ENCODE measurements around the gene EPS15. TPM values are rescaled to one million over a fixed set of nuclear protein-coding genes. Genes with fewer than 3 reads are reported as not detected.
"Not testable (repeated sequence)": the region's sequence is repeated elsewhere in the genome, so short reads cannot be mapped to it uniquely, and the experiment has no call there.

The EPS15 gene
- total RNA-seq, 1 experiment from 2014 or later: 54.4 TPM

DNA sequence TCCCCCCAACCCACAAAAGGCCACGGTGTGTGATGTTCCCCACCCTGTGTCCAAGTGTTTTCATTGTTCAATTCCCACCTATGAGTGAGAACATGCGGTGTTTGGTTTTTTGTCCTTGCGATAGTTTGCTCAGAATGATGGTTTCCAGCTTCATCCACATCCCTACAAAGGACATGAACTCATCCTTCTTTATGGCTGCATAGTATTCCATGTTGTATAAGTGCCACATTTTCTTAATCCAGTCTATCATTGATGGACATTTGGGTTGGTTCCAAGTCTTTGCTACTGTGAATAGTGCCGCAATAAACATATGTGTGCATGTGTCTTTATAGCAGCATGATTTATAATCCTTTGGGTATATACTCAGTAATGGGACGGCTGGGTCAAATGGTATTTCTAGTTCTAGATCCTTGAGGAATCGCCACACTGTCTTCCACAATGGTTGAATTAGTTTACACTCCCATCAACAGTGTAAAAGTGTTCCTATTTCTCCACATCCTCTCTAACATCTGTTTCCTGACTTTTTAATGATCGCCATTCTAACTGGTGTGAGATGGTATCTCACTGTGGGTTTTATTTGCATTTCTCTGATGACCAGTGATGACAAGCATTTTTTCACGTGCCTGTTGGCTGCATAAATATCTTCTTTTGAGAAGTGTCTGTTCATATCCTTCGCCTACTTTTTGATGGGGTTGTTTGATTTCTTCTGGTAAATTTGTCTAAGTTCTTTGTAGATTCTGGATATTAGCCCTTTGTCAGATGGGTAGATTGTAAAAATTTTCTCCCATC lies 44.0 kb downstream of the EPS15 start:
- H3K4me3 ChIP-seq (ENCODE audit: low read depth in 2 of 2, low read length in 2 of 2); DNase-seq (ENCODE audit: low read depth, low spot score); POLR2A ChIA-PET; ATAC-seq; H3K36me3 ChIP-seq (ENCODE audit: control insufficient read depth, insufficient read depth, low read length); BruUV-seq (replicated peaks); H3K27ac ChIP-seq (ENCODE audit: low read length); H3K27me3 ChIP-seq (ENCODE audit: control insufficient read depth, insufficient read depth, low read length); intact Hi-C loops (cut with micrococcal nuclease; ENCODE audit: unreplicated experiment); CTCF ChIA-PET; H3K4me1 ChIP-seq (ENCODE audit: control insufficient read depth, insufficient read depth, low read length); in situ Hi-C loops (cut with HindIII; ENCODE audit: low pct_unique_long_range_greater_than_20kb, low sequenced_read_pairs); H3K9me3 ChIP-seq (ENCODE audit: control insufficient read depth, insufficient read depth, low read depth, low read length): not testable (repeated sequence)

DNA sequence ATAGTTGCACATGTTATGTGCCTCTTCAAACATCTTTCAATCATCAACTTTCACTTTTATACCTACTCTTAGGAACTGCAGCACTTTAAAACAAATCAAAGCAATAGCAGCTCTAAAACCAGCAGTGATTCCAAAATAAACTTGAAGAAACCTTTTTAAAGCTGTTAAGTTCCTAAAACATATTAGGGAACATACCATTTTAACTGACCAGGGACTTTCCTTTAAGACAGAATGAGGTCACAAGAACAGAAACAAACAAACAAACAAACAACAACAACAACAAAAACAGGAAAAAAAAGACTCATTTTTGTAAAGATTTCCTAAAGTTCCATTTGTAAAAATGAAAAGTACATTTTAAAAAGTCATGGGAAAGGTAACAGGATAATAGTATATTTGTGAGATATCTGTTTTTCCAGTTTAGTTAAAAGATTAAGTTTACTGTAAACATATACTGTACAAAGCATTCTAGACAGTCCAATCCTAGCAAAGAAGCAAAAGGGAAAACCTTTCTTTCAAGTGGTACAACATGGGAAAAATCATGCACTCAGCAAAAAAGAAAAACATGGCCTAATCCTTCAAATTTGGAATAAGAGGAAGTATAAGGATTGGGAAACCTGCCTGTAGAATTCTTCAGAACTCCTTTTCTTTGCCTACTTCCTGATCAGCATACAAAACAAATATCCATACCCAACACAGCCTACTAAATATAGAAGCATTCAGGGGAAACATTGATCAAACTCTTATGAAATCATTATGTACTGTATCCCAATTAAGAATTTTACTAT lies 45.5 kb downstream of the EPS15 start:
- no TSS peak for BruUV-seq (replicated peaks)
- intact Hi-C loops (cut with micrococcal nuclease; ENCODE audit: unreplicated experiment): no loop called here
- CTCF ChIA-PET: no interaction called here
- POLR2A ChIA-PET: interaction anchor here (0.6 kb wide), 1 partner anchor 33 kb away, joined by 9 read pairs; no protein-coding TSS in a partner anchor
- H3K4me1 ChIP-seq (ENCODE audit: control insufficient read depth, insufficient read depth, low read length): peaks cover 3% of the 10 kb centered on the region; the same call in 1 of the 2 replicates
- DNase-seq (ENCODE audit: low read depth, low spot score) (no peak), ATAC-seq (no peak)
- no peak overlapping the region for H3K27ac ChIP-seq (ENCODE audit: low read length)
- no peaks in the 10 kb centered on the region for H3K27me3 ChIP-seq (ENCODE audit: control insufficient read depth, insufficient read depth, low read length)
- no peak overlapping the region for H3K4me3 ChIP-seq (ENCODE audit: low read depth in 2 of 2, low read length in 2 of 2)
- H3K36me3 ChIP-seq (ENCODE audit: control insufficient read depth, insufficient read depth, low read length): peaks cover 3% of the 10 kb centered on the region; the same call in 1 of the 2 replicates
- TF ChIP-seq SIN3A (IDR thresholded peaks at IDR 0.05; ENCODE audit: borderline replicate concordance, insufficient read depth, low read depth, low read length) (no peak), TCF7L2 (IDR thresholded peaks at IDR 0.05; ENCODE audit: low read depth, low read length) (no peak), POLR2AphosphoS5 (IDR thresholded peaks at IDR 0.05; ENCODE audit: low read depth, low read length) (no peak), REST (IDR thresholded peaks at IDR 0.05; ENCODE audit: insufficient read depth in 1 of 2, low read depth in 2 of 2, low read length in 1 of 2) (no peak)
- TF ChIP-seq, protein P1, sequence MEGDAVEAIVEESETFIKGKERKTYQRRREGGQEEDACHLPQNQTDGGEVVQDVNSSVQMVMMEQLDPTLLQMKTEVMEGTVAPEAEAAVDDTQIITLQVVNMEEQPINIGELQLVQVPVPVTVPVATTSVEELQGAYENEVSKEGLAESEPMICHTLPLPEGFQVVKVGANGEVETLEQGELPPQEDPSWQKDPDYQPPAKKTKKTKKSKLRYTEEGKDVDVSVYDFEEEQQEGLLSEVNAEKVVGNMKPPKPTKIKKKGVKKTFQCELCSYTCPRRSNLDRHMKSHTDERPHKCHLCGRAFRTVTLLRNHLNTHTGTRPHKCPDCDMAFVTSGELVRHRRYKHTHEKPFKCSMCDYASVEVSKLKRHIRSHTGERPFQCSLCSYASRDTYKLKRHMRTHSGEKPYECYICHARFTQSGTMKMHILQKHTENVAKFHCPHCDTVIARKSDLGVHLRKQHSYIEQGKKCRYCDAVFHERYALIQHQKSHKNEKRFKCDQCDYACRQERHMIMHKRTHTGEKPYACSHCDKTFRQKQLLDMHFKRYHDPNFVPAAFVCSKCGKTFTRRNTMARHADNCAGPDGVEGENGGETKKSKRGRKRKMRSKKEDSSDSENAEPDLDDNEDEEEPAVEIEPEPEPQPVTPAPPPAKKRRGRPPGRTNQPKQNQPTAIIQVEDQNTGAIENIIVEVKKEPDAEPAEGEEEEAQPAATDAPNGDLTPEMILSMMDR (IDR thresholded peaks at IDR 0.05): no peak
- in situ Hi-C loops (cut with HindIII; ENCODE audit: low pct_unique_long_range_greater_than_20kb, low sequenced_read_pairs): no loop called here
- no peaks in the 10 kb centered on the region for H3K9me3 ChIP-seq (ENCODE audit: control insufficient read depth, insufficient read depth, low read depth, low read length)

Data from Panc1 (cell line).